GM10847 (cell line): Measurements from ENCODE around the gene ATP2B2.

Source experiments
- POLR2A ChIP-seq: IDR thresholded peaks from 2 replicates; pipeline ENCODE4 v1.6.1; 2011; ENCODE audit not compliant: insufficient read length; ENCODE audit errors: extremely low read depth

ATP2B2 gene

DNA sequence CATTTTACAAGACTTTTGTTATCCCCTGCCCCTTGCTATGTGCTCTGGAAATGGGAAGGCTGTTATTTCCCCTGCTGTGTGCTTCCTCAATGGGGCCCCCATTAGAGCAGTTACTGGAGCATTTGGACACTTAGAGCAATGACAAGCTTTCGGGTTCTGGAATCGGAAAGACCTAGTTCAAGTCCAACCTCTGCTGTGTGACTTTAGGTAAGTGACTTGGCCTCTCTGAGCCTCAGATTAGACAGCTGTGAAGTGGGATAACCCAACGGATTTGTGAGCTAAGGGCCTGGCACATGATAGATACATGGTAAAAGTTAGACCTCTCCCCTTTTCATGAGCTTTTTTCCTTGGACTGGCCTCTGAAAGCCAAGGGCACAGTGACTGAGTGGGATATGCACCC is 100.5 kb downstream of the ATP2B2 start:
- no peak for TF ChIP-seq POLR2A

DNA sequence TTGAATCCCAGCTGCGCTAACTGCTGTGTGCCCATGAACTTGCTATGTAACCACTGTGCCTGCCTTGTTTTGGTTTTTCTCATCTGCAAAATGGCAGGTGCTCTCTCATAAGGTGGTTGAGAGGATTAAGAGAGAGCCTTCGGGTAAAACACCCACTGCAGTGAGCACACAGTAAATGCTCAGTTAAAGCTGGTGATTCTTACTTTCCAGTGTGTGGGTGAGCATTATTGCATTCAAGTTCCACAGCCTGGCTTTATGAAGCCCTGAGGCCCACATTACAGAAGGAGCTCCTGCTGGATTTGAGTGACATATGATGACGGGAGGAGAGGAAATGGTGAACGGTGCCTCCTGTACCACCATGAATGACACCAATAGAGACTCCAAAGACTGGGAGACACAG is 101.0 kb downstream of the ATP2B2 start:
- TF ChIP-seq POLR2A, result no peak

DNA sequence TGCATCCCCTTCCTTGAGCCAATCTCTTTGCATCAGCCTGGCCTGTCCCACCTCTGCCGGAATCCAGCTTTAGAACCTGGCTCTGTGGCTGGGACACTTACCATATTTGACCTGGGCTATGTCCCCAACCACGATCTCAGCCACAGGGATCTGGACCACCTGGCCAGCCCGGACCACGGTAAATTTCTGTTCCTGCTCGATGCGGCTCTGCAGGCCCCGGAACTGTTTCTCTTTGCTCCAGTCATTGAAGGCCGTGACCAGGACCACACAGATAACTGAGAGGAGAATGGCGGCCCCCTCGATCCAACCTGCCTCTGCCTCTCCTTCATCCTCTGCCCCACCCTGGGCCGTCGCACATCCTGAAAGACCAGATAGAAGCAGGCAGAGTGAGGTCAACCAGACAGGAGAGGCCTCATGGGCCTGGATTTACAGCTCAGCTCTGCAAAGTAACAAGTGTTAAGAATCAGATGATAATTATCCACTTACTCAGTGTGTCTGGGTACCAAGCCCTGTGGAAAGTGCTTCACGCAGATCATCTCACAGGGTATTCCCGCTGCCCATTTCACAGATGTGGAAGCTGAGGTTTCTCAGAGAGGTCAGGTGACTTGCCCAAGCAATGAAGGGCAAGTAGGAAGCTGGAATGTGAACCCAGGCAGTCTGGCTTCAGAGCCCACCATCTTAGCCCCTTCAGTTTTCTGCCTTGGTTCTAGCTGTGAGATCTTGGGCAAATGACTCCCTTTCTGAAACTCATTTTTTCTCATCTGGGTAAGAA is 103.2 kb downstream of the ATP2B2 start:
- TF ChIP-seq POLR2A, result no peak

DNA sequence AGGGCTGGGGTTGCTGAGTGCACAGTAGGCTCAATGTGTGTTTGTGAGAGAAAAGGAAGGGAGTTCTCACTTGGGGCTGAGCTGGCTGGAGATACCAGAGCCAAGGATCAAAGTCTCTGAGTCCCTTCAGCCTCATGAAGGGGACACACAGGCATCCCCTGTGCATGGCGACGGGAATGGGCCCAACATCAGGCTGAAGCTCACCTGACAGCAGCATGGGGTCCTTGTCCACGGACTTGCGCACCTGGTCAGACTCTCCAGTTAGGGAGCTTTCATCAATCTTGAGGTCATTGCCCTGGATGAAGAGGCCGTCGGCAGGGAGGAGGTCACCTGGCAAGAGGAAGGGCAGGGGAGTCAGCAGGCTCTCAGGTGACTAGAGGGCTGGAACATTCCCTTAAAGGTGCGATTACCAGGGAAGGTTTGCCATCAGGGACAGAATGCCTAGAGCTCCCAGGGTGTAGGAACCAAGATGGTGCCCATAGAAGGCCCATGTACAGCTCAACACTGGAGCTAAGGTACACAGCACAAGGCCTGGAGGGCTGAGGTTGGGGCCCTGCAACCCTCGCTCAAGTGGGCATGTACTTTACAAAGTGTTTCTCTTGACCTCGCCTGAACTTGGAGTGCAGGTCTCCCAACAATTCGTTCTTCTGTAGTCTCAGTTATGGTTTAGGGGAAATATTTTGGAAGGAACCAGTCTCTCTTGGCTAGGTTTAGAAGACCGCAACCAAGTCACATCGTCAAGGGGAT is 104.5 kb downstream of the ATP2B2 start:
- TF ChIP-seq POLR2A, result no peak

DNA sequence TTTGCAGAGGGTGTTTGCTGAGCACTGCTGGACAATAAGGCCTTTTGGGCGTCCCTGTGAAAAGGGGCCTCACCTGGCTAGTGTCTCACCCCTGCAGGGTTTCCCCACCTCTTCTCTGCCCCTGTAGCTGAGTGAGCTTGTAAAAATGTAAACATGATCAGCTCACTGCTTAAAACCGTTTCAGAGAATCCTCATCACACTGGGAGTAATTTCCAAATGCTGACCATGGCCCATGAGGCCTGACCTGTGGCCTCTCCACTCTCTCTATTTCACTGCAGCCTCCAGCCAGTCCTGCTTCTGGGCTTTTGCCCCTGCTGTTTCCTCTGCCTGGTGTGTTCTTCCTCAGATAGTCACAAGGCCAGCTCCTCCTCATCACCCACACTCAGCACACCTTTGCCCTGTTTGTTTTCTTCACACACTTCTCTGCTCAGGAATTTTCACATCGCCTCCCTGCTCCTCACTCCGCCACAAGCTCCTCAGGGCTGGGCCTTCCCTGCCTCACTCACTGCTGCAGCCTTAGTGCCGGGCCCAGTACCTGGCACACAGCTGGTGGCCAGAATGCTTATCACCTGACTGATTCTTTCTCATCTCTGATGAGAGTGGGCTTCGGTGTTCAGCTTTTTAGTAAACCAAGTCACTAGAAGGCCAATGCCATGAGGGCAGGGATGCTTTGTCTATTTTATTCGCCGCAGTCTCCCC is 105.2 kb downstream of the ATP2B2 start:
- TF ChIP-seq POLR2A, result no peak

DNA sequence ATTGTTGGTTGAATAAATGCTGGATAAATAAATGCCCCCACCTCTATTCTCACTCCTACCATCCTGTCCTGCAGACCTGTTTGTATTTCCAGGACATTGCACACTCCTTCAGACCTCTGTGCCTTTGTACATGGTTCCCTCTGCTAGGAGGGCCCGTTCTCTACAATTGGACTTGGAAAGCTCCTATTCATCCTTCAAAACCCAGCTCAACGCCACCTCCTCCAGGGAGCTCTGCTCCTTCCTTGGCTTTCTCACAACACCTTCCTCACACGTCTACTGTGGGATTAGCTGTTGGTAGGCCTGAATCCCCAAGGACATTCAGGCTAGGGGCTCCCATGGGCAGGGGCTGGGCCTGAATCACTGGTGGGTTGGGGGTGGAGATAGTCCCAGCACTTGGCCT is 105.8 kb downstream of the ATP2B2 start:
- TF ChIP-seq POLR2A, result no peak

DNA sequence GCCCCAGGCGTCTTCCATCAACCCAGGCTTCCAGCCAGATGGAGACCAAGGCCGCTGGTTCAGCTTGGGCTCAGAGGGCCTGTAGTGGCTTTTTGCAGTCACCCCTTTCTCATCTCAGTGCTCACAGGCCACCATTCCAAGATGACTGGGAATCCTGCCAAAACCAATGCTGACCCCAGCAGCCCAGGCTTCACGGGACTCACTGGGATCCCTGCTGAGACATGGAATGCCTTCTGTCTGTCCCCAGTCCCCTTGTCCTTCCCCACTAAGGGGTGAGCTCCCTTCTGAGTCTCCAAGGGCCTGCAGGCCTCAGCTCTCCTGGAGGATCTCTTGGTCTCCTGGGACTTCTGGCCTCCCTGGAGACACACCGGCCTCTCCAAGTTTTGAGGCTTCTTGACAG is 107.0 kb downstream of the ATP2B2 start:
- TF ChIP-seq POLR2A, result no peak

DNA sequence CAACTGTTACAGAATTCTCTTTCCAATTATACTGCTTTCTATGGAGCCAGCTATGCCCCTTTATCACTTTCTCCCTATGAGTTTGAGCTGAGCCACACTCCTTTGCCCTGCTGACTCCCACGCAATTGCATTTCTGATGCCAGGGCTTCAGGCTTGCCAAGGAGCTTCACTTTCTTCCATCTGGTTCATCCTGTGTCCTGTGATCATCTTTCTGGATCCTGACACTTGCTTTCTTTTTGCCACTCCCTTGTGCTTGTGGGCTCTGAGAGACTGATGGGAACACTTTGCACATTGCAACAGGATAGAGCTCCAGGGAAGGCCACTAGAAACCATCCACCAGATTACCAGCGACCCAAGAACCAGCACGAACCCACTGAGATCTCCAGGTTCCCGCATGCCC is 107.5 kb downstream of the ATP2B2 start:
- TF ChIP-seq POLR2A, result no peak

DNA sequence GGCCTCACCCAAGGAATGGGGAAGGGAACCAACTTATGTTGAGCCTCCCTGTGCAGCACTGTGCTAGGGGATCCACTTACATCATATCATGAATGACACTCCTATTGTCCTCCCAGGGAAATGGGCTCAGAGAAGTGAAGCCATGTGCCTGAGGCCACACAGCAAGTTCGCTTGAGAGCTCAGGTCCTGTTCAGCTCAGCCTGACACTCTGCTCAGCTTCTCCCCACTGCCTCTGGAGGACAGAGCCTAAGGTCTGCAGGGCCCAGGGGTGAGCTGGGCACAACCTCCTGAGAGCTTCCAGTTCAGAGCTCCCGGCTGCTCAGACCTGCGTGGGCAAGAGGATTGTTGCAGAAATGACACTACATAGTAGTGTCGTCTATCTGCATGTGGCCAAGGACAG is 108.5 kb downstream of the ATP2B2 start:
- TF ChIP-seq POLR2A, result no peak

DNA sequence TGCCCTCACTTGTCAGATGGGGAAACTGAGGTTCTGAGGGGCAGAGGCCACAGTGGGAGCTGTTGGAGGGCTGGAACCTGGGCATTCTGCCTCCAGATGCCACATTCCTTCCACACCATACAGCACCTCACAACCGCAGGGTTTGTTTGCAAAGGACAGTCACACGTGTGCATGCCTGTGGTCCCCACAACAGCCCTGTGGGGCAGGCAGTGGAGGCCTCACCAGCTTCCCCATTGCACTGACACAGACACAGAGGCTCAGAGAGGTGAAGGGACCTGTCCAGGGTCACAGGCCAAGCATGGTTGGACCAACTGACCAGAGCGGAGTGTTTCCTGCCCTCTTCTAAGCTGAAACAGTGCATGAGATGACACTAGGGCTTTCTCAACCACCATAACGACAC is 109.3 kb downstream of the ATP2B2 start:
- no peak for TF ChIP-seq POLR2A

DNA sequence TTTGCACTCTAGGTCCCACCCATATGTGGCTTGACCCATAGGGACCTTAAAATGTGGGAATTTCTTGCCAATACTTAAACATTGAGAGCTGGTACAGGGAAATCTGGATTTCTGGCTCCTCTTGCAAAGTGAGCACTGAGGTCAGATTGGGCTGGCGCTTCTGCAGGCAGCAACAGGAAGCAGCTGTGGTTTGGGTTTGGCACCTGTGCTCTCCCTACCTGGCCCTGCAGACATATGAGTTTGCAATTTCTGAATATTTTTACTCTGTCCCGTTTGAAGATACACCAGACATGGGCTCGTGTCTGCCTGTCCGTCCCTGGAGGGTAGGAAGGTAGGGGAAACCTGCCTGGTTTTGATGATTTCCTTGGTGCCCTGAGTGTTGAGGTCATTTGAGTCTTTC is 109.7 kb downstream of the ATP2B2 start:
- TF ChIP-seq POLR2A, result no peak

DNA sequence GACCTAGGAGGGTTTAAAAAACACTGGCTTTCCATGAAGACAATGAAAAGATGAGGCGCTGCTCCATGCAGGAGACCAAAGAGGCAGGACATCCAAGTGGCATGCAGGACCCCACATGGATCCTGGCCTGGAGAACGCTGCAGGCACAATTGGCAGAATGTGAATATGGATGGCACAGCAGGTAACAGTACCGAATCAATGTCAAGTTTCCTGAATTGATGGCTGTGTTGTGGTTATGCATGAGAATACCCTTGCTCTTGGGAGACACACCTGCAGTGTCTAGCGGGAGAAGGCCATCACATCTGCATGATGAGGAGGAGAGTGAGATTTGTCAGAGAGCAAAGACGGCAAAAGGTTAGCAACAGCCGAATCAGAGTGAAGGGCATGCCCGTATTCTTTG is 110.2 kb downstream of the ATP2B2 start:
- TF ChIP-seq POLR2A, result no peak

DNA sequence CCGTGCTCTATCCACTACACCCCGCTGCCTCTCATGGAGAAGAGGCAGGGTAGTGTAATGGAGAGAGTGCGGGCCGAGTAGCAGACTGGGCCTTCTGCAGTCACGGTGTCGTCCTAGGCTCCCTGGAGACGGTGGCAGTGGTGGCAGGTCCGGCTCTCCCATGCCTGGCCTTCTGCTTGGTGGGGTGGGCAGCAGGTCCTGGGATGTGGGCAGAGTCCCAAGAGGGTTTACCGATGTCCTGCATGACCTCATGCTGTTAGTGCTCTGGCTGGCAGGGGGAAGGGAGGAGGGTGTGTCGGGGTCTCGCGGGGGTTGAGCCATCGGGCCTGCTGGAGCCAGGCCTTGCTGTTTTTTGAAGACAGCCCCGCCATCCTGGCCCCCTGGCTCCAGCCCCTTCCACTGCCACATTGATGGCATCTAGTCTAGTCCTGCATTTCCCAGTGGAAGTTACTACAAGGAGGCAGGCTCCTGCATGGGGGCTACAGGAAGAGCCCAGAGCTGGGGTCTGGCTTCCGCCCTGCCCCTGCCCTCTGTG is 110.8 kb downstream of the ATP2B2 start:
- no peak for TF ChIP-seq POLR2A

DNA sequence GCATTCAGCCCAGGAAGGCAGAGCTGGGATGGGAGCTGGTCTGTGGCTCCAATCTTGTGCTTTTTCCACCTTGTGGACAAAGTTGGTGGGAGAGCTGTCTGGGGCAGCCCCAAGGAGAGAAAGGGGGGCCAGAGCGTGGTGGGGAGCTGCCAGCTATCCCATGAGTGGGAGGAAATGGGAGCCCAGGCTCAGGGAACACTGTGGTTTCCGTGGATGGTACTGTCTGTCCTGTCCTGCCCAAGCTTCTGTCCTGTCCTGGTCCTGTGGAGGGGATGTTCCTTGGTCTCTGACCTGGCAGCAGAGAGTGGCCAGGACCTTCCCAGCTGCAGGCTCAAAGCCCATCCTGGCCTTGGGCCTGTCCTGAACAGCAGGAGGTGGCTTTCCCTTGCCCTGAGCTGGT is 111.9 kb downstream of the ATP2B2 start:
- TF ChIP-seq POLR2A, result no peak

DNA sequence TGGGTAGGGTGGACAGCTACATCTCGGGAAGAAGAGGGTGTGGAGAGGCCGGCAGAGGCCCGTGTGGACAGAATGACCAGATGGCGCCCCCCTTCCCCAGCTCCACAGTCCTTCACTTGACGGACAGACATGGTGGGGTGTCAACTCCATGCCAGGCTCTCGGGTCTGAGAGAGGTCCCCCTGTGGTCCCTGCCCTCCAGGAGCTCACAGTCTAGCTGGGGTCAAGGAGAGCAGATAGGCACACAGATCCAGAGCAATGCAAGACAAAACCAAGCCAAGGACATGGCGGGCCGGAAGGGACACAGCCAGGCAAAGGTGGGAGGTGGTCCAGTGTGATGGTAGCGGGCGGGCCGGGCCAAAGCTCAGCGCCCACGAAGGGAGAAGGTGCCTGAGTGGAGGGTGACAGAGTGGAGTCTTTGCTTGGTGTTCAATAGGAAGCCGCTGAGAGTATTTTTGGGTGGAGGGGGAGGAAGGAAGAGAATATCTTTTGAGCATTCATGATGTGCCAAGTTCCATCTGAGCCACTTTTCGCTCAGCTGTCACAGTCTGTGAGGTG is 112.4 kb downstream of the ATP2B2 start:
- TF ChIP-seq POLR2A, result no peak
